Dedifferentiated amniotic fluid mesenchymal stem cell (primary cell): ENCODE results near the gene MLYCD.
"Not testable (repeated sequence)": the region's sequence is repeated elsewhere in the genome, so short reads cannot be mapped to it uniquely, and the experiment has no call there.

Experiments
- DNase-seq: peaks from one replicate; pipeline ENCODE4 v3.0.0-alpha.2; 2016; ENCODE audit errors: extremely low spot score

The MLYCD gene

GRCh38 chr16:83939266-83939855, 40.4 kb downstream of the MLYCD start:
- DNase-seq = no peak

- DNase-seq = no peak
Observed at GRCh38 chr16:83940119-83940518, 41.2 kb downstream of the MLYCD start.

DNA sequence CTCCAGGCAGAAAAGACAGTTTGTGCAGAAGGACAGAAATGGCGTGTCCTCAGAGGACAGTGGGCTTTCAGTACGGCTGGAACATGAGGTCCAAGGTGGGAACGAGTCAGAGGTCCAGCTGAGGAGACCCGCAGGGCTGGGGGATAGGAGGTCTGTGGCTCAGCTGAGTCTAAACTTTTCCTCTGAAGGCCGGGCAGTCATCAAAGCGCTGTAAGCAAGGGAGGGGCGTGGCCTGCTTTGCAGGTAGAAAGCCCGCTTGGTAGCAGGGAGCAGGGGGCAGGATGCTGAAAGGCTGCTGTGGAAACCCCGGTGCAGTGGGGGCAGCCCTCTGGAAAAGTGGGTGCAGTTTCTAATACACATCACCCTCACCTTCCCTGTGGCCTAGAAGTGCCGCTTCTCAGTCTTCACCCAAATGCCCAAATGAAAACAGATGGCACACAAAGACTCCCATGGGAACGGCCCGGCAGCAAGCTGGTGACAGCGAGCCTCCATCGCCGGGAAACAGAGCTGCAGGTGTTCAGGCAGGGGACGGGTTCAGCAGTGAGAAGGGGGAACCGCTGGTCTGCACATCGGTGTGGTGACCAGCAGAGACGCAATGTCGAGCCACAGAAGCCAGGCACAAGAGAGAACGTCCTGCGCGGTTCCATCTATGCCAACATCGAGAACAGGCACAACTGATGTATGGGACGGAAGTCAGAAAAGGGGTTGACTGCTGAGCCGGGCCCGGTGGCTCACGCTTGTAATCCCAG, 41.9 kb downstream of the MLYCD start:
- no peak for DNase-seq

DNA sequence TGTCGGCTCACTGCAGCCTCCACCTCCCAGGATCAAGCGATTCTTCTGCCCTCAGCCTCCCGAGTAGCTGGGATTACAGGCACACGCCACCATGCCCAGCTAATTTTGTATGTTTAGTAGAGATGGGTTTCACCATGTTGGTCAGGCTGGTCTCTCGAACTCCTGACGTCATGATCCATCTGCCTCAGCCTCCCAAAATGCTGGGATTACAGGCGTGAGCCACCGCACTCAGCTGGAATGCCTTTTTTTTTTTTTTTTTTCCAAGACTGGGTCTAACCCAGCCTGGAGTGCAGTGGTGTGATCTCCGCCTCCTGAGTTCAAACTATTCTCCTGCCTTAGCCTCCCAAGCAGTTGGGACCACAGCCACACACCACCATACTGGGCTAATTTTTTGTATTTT, 42.6 kb downstream of the MLYCD start:
- DNase-seq = not testable (repeated sequence)

DNA sequence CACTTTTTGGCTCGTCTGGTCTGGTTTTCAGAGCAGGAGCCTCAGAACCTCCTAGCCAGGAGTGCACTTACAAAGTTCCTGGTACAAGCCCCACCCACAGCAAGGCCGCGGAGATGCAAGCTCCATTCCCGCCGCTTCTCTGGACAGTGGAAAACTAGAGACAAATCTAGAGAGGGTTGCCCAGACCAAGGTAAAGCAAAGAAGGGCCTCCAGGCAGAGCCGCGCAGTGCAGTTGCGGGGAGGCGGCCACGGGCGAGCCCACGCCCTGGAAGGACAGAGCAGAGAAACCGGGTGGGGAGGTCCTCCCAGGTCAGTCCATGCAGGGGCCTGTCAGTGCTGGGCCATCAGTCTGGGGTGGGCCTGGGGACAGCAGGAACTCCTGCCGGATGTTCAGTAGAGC, 43.2 kb downstream of the MLYCD start:
- no peak for DNase-seq

GRCh38 chr16:83942815-83943515, 44.0 kb downstream of the MLYCD start:
- no peak for DNase-seq

DNA sequence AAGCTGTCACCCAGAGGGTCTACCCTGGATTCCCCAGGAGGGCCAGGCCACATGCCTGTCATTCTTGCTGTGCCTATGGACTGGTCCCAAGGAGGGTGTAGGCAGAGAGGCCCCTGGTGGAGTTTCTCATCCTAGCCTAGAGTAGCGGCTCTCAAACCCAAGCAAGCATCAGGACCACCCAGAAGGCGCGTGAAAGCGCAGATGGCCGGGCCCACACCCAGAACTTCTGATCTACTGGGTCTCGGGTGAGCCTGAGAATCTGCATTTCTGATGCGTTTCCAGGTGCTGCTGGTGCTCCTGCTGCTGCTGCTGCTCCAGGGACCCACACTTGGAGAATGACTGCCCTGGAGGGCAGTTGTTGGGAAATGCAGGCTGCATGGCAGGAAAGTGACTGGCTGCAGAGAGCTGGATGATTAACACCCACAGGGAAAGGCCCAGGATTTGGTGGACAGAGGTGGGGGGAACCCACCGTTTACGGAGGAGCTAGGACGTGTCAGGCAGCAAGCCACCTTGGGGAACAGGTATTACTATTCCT, 44.7 kb downstream of the MLYCD start:
- DNase-seq = no peak

GRCh38 chr16:83945587-83945986, 46.7 kb downstream of the MLYCD start:
- DNase-seq = no peak

GRCh38 chr16:83946154-83946780, 47.4 kb downstream of the MLYCD start:
- no peak for DNase-seq

GRCh38 chr16:83946781-83947566, 48.1 kb downstream of the MLYCD start:
- DNase-seq = no peak

DNA sequence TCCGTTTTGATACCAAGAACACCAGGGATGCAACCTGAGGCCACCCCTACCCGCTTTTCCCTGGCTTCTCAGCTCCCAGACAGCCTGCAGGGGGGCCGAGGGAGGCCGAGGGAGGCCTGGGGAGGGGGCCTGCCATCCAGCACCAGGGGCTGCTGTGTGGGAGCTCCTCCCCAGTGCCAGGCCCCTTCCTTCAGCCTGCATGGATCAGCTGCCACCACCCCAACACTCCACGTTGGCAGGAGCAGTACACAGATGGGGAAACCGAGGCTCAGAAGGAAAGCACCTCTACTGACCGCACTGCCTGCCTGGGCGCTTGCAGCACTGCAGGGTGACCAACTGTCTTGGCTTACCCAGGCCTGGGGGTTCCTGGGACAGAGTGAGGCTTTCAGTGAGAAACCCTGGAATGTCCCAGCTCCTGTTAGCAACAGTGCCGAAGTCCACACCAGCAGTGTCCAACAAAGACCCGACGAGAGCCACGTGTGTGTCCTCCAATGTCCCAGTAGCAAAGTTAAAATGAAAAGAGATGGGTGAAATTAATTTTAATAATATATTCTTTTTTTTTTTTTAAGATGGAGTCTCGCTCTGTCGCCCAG, 48.8 kb downstream of the MLYCD start:
- DNase-seq = no peak

DNA sequence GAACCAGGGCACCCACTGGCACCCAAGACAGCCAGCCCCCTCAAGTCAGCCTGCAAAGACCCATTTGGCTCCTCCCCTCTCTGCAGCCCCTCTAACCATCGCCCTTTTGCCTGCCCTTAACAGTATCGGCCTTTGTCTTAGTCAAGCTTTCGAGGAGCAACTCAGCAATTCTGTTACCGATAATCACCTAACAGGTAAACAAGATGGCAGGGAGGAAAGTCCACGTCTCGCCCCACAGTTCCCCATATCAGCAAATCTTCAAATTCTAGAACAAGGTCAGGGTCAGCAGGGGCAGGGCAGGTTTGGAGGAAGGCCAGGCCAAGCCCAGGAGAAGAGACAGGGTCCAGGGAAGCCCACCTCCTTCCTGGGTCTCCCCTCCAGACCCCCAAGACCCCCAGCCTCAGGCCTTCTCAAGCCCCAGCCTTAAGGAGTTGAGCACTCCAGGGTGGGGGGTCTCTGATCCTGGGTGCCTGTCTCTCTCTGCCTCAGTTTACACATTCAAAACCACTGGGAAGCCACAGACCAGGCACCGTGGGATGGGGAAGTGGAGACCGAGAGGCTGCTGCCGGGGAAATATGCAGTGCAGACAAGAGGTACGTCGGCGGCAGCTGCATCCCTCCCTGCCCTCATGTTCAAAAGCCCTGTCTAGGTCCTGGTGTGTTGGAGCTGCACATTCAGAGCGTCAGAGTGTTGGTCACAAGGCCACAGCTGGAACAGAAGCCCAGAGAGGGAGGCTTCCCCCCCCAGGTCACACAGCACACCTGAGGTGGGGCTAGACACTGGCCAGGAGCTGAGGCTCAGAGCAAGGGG, 50.2 kb downstream of the MLYCD start:
- DNase-seq = no peak

- DNase-seq = no peak
Observed at GRCh38 chr16:83949724-83950001, 50.7 kb downstream of the MLYCD start.

GRCh38 chr16:83950862-83951399, 52.0 kb downstream of the MLYCD start:
- not testable (repeated sequence) for DNase-seq

DNA sequence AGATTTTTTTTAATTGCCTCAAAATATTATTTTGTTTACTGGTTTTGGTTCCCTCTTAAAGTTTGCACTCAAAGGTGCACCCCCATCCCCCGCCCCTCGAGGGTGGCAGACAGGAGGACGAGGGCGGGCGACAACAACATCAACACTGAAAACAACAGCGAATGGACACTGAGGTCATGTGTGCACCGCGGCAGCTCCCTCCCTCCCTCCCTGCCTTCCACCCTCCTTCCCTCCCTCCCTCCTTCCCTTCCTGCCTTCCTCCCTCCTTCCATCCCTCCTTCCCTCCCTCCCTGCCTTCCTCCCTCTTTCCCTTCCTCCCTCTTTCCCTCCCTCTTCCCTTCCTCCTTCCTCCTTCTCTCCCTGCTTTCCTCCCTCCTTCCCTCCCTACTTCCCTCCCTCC, 52.6 kb downstream of the MLYCD start:
- no peak for DNase-seq

GRCh38 chr16:83952587-83952939, 53.6 kb downstream of the MLYCD start:
- no peak for DNase-seq

- DNase-seq = peak; percentile 90
Observed at GRCh38 chr16:83952940-83953795, 54.3 kb downstream of the MLYCD start, which contains the start of gene OSGIN1. TSS of gene OSGIN1 (plus strand) at chr16:83953240. CDS start at chr16:83957672, 4,432 bp downstream.

DNA sequence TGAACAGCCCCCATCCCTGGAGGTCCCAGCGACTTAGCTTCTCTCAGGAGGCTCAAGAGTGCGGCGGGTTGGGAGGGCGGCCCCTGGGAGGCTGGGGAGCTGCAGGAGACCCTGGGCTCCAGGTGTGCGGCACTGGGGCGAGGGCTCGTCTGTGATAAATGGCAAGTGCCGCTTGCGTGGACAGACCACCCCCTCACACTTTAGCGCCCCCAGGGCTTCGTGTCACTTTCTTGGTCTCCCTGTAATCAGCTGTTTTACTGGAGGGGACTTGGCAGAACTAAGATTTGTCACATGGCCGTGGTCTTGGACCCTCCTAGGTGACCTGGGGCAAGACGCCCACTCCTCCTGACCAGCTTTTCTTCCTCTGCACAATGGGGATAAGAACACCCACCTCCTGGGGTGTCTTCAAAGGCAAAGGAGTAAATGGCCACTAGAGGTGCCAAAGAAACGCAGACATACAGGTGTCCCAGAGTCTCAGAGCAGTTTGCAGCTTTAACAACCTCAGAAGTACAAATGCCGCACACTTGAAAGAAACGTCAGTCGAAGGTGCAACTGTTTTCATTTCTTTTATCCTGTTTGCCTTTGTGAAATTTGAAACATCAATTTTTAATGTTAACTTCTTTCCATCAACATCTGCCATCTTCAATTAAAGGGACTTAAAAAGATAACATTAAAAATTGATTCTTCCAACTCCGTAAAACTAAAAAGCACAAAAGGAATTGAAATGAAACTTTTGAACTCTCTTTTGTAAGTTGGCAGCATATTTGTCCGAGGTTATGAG, 55.1 kb downstream of the MLYCD start:
- DNase-seq = no peak
